GM03348 (cell line): ENCODE measurements around the gene CYTH1.

Source experiments
- DNase-seq: peaks from one replicate; pipeline ENCODE4 v3.0.0; 2012; ENCODE audit warnings: low spot score

Gene CYTH1

GRCh38 chr17:78648293-78648692, 133.8 kb downstream of the CYTH1 start:
- no peak for DNase-seq

GRCh38 chr17:78647032-78647431, 135.0 kb downstream of the CYTH1 start:
- no peak for DNase-seq

- no peak for DNase-seq
These were observed 136.4 kb downstream of the CYTH1 start for GRCh38 chr17:78645421-78646295.

- no peak for DNase-seq
These were observed 137.1 kb downstream of the CYTH1 start for GRCh38 chr17:78644931-78645351.

- DNase-seq, result no peak
These were observed 137.8 kb downstream of the CYTH1 start for GRCh38 chr17:78644224-78644623.

GRCh38 chr17:78643326-78643725, 138.7 kb downstream of the CYTH1 start:
- DNase-seq, result no peak

GRCh38 chr17:78642707-78643106, 139.4 kb downstream of the CYTH1 start:
- no peak for DNase-seq

- no peak for DNase-seq
These were observed 140.4 kb downstream of the CYTH1 start for GRCh38 chr17:78641666-78642065.

- no peak for DNase-seq
These were observed 140.8 kb downstream of the CYTH1 start for GRCh38 chr17:78641243-78641642.

- no peak for DNase-seq
These were observed 141.4 kb downstream of the CYTH1 start for GRCh38 chr17:78640700-78641099.

- no peak for DNase-seq
These were observed 144.2 kb downstream of the CYTH1 start for GRCh38 chr17:78637643-78638420.

GRCh38 chr17:78637146-78637545, 144.9 kb downstream of the CYTH1 start:
- no peak for DNase-seq

- no peak for DNase-seq
These were observed 147.9 kb downstream of the CYTH1 start for GRCh38 chr17:78634154-78634553.

GRCh38 chr17:78629436-78629995, 152.6 kb downstream of the CYTH1 start:
- no peak for DNase-seq

GRCh38 chr17:78628547-78629435, 153.3 kb downstream of the CYTH1 start:
- no peak for DNase-seq

- DNase-seq, result no peak
These were observed 157.5 kb downstream of the CYTH1 start for GRCh38 chr17:78624324-78625151.
